Lower leg skin (tissue), 3 donors: ENCODE measurements around the gene MEIS2.

ENCODE experiments used
- CTCF ChIP-seq, 3 donors: fragments of 450-650 bp; IDR thresholded peaks; one replicate each; pipeline ENCODE4 v1.5.1; 2016; ENCODE audit warnings: antibody characterized with exemption in 3 of 3, mild to moderate bottlenecking in 3 of 3, moderate library complexity in 2 of 3
- POLR2A ChIP-seq, 2 donors: fragments of 450-650 bp; IDR thresholded peaks; one replicate each; pipeline ENCODE4 v1.6.1; 2016 to 2017; ENCODE audit warnings: antibody characterized with exemption in 2 of 2, mild to moderate bottlenecking in 1 of 2, moderate library complexity in 1 of 2

DNA sequence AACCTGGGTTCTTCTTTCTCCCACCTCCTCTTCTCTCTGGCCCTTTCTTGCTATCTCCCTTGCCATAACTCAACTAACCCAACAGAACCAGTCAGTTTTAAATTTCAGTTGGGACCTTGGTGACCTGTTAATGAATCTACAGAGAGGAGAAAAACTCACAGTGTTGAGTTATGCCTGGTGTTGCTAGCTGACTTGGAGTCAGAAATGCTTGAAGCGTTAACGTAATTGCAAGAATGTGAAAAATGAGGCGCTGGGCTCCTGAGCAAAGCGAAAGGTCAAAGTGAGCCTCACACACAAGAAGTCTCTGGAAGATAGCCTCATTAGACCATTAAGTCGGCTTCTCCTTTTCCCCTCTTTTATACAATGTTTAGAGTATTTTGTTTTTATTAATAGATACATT is 18.4 kb downstream of the MEIS2 start:
- TF ChIP-seq CTCF (IDR thresholded peaks at IDR 0.05): no peak
- no peak for TF ChIP-seq POLR2A (IDR thresholded peaks at IDR 0.05)
